Tibial nerve (tissue), 4 donors: ENCODE results near the gene LPIN1.
"Not testable (repeated sequence)": the region's sequence is repeated elsewhere in the genome, so short reads cannot be mapped to it uniquely, and the experiment has no call there.

Source experiments
- EP300 ChIP-seq, 2 donors: sonication (generic); formaldehyde crosslinking; IDR thresholded peaks; one replicate each; pipeline ENCODE4 v1.6.1; 2017; ENCODE audit warnings: antibody characterized with exemption in 2 of 2, mild to moderate bottlenecking in 1 of 2
- POLR2A ChIP-seq, 2 donors: fragments of 450-650 bp; IDR thresholded peaks; one replicate each; pipeline ENCODE4 v1.6.1; 2017; ENCODE audit warnings: antibody characterized with exemption in 2 of 2, mild to moderate bottlenecking in 2 of 2, moderate library complexity in 2 of 2
- TF ChIP-seq, protein P1 (sequence below), 5 experiments: fragments of 200-600 bp in 3 of 5; fragments of 450-650 bp in 2 of 5; sonication (generic) in 3 of 5; IDR thresholded peaks; one replicate each; pipeline ENCODE4 v1.5.1; 2016 to 2019; ENCODE audit warnings: antibody characterized with exemption in 5 of 5, mild to moderate bottlenecking in 3 of 5, moderate library complexity in 2 of 5

- TF ChIP-seq, protein P1, sequence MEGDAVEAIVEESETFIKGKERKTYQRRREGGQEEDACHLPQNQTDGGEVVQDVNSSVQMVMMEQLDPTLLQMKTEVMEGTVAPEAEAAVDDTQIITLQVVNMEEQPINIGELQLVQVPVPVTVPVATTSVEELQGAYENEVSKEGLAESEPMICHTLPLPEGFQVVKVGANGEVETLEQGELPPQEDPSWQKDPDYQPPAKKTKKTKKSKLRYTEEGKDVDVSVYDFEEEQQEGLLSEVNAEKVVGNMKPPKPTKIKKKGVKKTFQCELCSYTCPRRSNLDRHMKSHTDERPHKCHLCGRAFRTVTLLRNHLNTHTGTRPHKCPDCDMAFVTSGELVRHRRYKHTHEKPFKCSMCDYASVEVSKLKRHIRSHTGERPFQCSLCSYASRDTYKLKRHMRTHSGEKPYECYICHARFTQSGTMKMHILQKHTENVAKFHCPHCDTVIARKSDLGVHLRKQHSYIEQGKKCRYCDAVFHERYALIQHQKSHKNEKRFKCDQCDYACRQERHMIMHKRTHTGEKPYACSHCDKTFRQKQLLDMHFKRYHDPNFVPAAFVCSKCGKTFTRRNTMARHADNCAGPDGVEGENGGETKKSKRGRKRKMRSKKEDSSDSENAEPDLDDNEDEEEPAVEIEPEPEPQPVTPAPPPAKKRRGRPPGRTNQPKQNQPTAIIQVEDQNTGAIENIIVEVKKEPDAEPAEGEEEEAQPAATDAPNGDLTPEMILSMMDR (IDR thresholded peaks at IDR 0.05): not testable (repeated sequence)
- not testable (repeated sequence) for TF ChIP-seq POLR2A, EP300 (IDR thresholded peaks at IDR 0.05)
Observed at GRCh38 chr2:11737852-11738251, 8.6 kb upstream of the LPIN1 start.
